Cardiac muscle cell (in vitro differentiated cells and primary cell): Measurements from ENCODE around the gene PRSS2. TPM values are rescaled to one million over a fixed set of nuclear protein-coding genes. Genes with fewer than 3 reads are reported as not detected.
A peak's percentile ranks its signal among the peaks of the same experiment; 100 is the strongest.
"Not testable (repeated sequence)": the region's sequence is repeated elsewhere in the genome, so short reads cannot be mapped to it uniquely, and the experiment has no call there.

Experiments
- DNase-seq, 2 donors: peaks; one replicate each; pipeline versions ENCODE4 v3.0.0 to v3.0.0-alpha.2; 2010 to 2017; ENCODE audit warnings: low read depth in 1 of 2, low spot score in 1 of 2
- H3K27ac ChIP-seq: fragments of 200-600 bp; sonication (generic); 2 replicates; pipeline ENCODE4 v1.5.1; 2016
- H3K27me3 ChIP-seq: fragments of 200-600 bp; sonication (generic); 2 replicates; pipeline ENCODE4 v1.6.0; 2016; ENCODE audit warnings: control low read depth
- H3K36me3 ChIP-seq: fragments of 200-600 bp; sonication (generic); 2 replicates; pipeline ENCODE4 v1.5.1; 2016; ENCODE audit warnings: control low read depth
- H3K4me1 ChIP-seq: fragments of 200-600 bp; sonication (generic); 2 replicates; pipeline ENCODE4 v1.8.1; 2017; ENCODE audit warnings: low read depth, mild to moderate bottlenecking, mixed run types
- H3K4me3 ChIP-seq: fragments of 200-600 bp; sonication (generic); 2 replicates; pipeline ENCODE4 v1.5.1; 2016; ENCODE audit warnings: mild to moderate bottlenecking
- H3K9me3 ChIP-seq: fragments of 200-600 bp; sonication (generic); 2 replicates; pipeline ENCODE4 v1.5.1; 2017; ENCODE audit warnings: low read depth, mild to moderate bottlenecking, control low read depth
- CTCF ChIP-seq: IDR thresholded peaks from 2 replicates; pipeline ENCODE4 v1.5.1; 2012; ENCODE audit warnings: low read depth, mild to moderate bottlenecking, low read length
- polyA plus RNA-seq: library from polyadenylated mRNA; unstranded; fragments of >200 nt; fragmentation: Nextera tagmentation; extraction: Ambion mirVana; gene quantifications from 2 replicates; pipeline ENCODE4 v1.2.1, GENCODE V29; 2016
- total RNA-seq: library from RNA; depleted of rRNA; stranded (reverse); fragments of >200 nt; gene quantifications from 2 replicates; pipeline ENCODE4 v1.2.3, GENCODE V29; 2016

Gene PRSS2
- total and polyA plus RNA-seq, 2 experiments from 2014 or later: not detected

GRCh38 chr7:142767451-142767850, 3.3 kb upstream of the PRSS2 start:
- Histone ChIP-seq H3K36me3 (no peaks in the 10 kb centered on the region), H3K27me3 (no peaks in the 10 kb centered on the region), H3K4me1 (no peaks in the 10 kb centered on the region), H3K9me3 (no peaks in the 10 kb centered on the region), H3K4me3 (no peak overlapping the region), H3K27ac (no peak overlapping the region)
- no peak for TF ChIP-seq CTCF
- no peak for DNase-seq

GRCh38 chr7:142767861-142768260, 2.9 kb upstream of the PRSS2 start:
- no peak for TF ChIP-seq CTCF
- Histone ChIP-seq H3K27me3 (no peaks in the 10 kb centered on the region), H3K27ac (no peak overlapping the region), H3K36me3 (no peaks in the 10 kb centered on the region), H3K9me3 (no peaks in the 10 kb centered on the region), H3K4me1 (no peaks in the 10 kb centered on the region), H3K4me3 (no peak overlapping the region)
- DNase-seq: no peak

- H3K4me3 ChIP-seq, H3K27ac ChIP-seq, DNase-seq, H3K36me3 ChIP-seq, H3K27me3 ChIP-seq, H3K9me3 ChIP-seq, H3K4me1 ChIP-seq: not testable (repeated sequence)
Observed at GRCh38 chr7:142768885-142769284, 1.9 kb upstream of the PRSS2 start.

- TF ChIP-seq CTCF: no peak
Observed at GRCh38 chr7:142771353-142771723, 568 bp downstream of the PRSS2 start.

GRCh38 chr7:142772051-142772450, 1.3 kb downstream of the PRSS2 start:
- Histone ChIP-seq H3K4me1 (no peaks in the 10 kb centered on the region), H3K9me3 (no peaks in the 10 kb centered on the region), H3K27me3 (no peaks in the 10 kb centered on the region), H3K27ac (no peak overlapping the region), H3K36me3 (no peaks in the 10 kb centered on the region), H3K4me3 (no peak overlapping the region)
- TF ChIP-seq CTCF: no peak
- DNase-seq: peak in 1 of 2 donors; percentile 27

More at GRCh38 chr7:142771353-142771723, 568 bp downstream of the PRSS2 start:
- H3K27ac ChIP-seq: no peak overlapping the region
- H3K9me3 ChIP-seq: no peaks in the 10 kb centered on the region
- H3K27me3 ChIP-seq: no peaks in the 10 kb centered on the region
- H3K4me1 ChIP-seq: no peaks in the 10 kb centered on the region
- no peak for DNase-seq
- H3K36me3 ChIP-seq: no peaks in the 10 kb centered on the region
- H3K4me3 ChIP-seq: no peak overlapping the region

GRCh38 chr7:142772673-142773072, 1.9 kb downstream of the PRSS2 start:
- Histone ChIP-seq H3K27ac (no peak overlapping the region), H3K4me1 (no peaks in the 10 kb centered on the region), H3K4me3 (no peak overlapping the region), H3K27me3 (no peaks in the 10 kb centered on the region), H3K36me3 (no peaks in the 10 kb centered on the region), H3K9me3 (no peaks in the 10 kb centered on the region)
- DNase-seq: no peak
- no peak for TF ChIP-seq CTCF
